LNCaP clone FGC (cell line): Measurements from ENCODE around the gene RAB11FIP4.

Experiments used
- DNase-seq: peaks from one replicate; pipeline ENCODE4 v3.0.0-alpha.2; 2011; ENCODE audit warnings: low read depth
- H3K4me3 ChIP-seq: 2 replicates; pipeline ENCODE4 v1.5.1; 2011; ENCODE audit warnings: mild to moderate bottlenecking, low read depth, low read length, control low read depth
- TF ChIP-seq, protein P1 (sequence below): IDR thresholded peaks from 2 replicates; pipeline ENCODE4 v1.5.1; 2012; ENCODE audit warnings: mild to moderate bottlenecking; ENCODE audit not compliant: control insufficient read depth, insufficient read depth; ENCODE audit errors: extremely low read depth

The RAB11FIP4 gene

DNA sequence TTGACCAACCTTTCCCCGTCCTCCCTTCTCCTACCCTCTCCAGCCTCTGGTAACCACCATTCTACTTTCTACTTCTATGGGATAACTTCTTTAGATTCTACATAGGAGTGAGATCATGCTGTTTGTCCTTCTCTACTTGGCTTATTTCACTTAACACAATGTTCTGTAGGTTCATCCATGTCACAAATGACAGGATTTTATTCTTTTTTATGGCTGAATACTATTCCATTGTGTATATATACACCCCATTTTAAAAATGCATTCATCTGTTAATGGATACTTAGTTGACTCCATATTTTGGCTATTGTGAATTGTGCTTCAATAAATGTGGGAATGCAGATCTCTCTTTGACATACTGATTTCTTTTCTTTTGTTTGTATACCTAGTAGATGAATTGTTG lies 115.0 kb downstream of the RAB11FIP4 start:
- TF ChIP-seq, protein P1, sequence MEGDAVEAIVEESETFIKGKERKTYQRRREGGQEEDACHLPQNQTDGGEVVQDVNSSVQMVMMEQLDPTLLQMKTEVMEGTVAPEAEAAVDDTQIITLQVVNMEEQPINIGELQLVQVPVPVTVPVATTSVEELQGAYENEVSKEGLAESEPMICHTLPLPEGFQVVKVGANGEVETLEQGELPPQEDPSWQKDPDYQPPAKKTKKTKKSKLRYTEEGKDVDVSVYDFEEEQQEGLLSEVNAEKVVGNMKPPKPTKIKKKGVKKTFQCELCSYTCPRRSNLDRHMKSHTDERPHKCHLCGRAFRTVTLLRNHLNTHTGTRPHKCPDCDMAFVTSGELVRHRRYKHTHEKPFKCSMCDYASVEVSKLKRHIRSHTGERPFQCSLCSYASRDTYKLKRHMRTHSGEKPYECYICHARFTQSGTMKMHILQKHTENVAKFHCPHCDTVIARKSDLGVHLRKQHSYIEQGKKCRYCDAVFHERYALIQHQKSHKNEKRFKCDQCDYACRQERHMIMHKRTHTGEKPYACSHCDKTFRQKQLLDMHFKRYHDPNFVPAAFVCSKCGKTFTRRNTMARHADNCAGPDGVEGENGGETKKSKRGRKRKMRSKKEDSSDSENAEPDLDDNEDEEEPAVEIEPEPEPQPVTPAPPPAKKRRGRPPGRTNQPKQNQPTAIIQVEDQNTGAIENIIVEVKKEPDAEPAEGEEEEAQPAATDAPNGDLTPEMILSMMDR: no peak
- no peak for DNase-seq
- no peak overlapping the region for H3K4me3 ChIP-seq

DNA sequence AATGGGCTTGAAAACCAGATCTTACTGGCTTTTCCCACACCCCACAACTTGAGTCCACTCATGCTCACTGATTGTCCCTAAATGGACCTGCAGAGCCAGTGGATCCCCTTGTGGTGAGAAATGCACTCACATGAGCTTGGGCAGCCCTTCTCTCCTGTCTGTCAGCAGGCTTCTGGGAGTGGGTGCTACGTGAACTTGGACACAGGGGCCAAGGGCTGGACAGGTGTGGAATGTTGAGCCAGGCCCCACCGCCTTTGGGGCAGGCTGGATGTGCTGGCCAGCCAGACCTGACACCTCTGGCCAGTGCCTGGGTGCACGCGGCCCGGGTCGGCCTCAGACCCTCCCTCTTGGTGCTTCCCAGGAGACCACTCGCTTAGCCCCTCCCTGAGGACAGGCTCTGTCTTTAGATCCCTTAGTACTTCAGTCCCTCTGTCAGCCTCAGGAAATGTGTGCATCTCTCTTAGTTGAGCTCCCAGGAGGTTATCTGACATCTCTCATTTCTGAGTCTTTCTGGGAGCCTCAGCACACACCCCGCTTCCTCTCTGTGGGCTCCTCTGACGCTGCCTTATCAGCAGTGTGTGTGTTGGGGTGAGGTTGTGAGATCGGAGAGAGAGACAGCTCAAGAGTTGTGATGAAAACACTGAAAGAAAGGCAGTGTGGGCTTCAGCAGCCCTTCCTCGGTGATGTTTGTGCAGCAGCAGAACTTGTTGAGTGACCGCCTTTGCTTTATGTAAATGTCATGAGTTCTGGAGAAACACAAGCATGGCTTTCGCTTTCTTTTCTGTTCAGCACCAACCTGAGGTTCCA lies 117.0 kb downstream of the RAB11FIP4 start:
- TF ChIP-seq, protein P1: no peak
- no peak overlapping the region for H3K4me3 ChIP-seq
- DNase-seq: no peak

DNA sequence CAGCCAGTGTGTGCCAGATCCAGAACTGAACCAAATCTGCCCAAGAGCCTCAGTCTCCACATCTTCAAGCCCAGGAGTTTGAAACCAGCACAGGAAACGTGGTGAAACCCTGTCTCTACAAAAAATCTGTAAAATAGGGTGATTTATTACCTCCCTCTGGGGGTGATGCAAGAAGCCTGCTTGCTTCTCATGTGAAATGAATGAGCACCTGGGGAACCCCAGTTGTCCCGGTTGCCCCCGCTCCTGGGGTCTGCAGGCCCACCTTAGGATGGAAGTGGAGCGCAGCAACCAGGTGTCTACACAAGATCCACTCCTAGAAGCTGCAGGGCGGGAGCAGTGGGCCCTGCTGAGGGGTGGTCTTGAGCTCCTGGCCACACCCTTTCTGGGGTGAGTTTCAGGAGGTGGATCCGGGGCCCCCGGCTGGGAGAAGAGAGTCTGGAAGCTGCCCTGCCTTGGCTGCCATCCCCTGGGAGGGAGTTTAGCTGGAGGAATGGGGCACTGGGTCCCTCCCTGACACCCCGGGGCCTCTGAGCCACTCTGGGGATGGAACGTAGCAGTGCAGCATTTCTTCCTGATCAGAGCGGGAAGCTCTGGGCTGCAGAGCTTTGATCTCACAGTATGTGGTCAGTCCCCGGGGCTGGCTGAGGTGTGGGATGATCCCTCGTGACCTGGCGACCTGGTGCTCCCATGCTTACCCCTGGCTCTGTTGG lies 117.8 kb downstream of the RAB11FIP4 start:
- H3K4me3 ChIP-seq: no peak overlapping the region
- TF ChIP-seq, protein P1: no peak
- no peak for DNase-seq

DNA sequence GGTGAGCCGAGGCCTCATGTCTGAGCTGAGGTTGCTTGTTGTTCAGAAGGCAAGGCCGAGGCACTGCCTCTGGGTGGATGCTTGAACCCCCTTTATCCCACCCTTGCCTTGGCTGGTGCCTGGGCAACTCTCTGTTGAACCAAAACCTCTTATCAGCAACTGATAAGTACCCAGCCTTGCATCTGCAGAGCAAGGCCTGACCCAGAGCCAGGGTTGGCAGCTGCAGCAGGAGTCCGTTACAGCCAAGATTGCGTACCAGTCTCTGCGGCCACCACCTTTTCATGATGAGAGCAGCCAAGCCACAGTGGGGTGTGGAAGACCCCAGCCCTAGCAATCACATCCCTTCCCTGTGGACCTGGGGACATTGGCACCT lies 118.3 kb downstream of the RAB11FIP4 start:
- TF ChIP-seq, protein P1: no peak
- no peak overlapping the region for H3K4me3 ChIP-seq
- no peak for DNase-seq

DNA sequence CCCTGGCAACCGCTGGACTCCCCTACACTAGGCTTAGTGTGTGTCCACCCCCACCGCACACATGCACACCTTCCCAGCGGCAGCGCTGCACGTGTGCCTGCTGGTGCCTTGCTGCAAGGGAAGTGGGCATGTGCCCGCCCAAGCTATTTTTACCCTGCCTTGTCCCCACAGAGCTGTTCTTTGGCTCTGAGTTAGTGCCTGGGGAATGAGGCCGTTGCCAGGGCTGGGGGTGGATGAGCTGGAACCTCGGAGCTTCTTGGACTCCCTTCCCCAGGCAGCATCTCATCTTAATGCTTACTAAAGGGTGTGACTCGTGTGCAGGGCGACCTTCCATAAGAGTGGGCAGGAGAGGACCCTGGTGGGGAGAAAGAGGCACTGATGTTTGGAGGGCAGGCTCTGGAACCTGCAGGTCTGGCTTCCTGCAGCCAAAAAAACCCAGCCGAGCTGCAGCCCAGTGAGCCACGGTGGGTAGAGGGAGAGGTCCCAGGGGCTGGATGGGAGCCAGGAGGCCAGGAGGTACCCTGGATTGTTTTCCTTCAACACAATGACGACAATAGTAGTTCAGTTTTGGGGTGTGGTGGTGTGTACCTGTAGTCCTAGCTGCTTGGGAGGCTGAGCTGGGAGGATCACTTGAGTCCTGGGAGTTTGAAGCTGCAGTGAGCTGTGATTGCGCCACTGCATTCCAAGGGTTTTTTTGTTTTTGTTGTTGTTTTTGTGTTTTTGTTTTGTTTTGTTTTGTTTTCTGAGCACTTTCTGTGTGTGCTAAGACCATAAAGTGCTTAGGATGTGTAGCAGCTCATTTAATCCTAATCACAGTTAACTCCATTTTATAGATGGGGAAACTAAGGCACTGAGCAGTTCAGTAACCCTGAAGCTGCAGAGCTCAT lies 119.1 kb downstream of the RAB11FIP4 start:
- DNase-seq: no peak
- TF ChIP-seq, protein P1: no peak
- no peak overlapping the region for H3K4me3 ChIP-seq

DNA sequence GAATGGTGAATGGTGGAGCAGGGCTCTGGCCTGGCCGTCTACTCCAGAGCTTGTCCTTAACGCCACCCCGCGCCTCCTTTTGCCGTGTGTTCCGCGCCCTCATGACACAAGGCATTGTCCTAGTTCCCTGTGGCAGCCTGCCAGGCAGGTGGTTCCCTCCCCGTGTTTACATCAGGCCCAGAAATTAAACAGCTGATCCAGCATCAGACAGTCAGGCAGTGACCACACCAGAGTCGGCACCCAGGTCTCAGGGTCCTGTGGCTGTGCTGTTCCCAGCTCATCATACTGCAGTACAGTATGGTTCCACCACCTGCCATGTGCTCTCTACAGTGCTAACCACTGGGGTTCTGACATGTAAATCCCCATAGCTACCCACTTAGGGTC lies 119.7 kb downstream of the RAB11FIP4 start:
- TF ChIP-seq, protein P1: no peak
- H3K4me3 ChIP-seq: no peak overlapping the region

More for the DNA sequence above, 119.7 kb downstream of the RAB11FIP4 start:
- no peak for DNase-seq
